ENCODE results near the gene VPS33A.

VPS33A gene

GRCh38 chr12:122228092-122228491 is 38.2 kb downstream of the VPS33A start:
- Histone ChIP-seq H3K27me3 (ENCODE audit: control insufficient read depth in 1 of 2, insufficient read depth in 2 of 2, low read length in 2 of 2) (no peaks in the 10 kb centered on the region), H3K36me3 (ENCODE audit: control insufficient read depth in 2 of 2, insufficient read depth in 2 of 2, low read length in 2 of 2) (peaks cover 14 to 25% of the 10 kb centered on the region in 2 donors), H3K4me3 (ENCODE audit: low read length in 2 of 2) (no peak overlapping the region), H3K4me1 (ENCODE audit: control insufficient read depth, insufficient read depth, low read length) (peaks cover 23% of the 10 kb centered on the region), H3K9ac (ENCODE audit: low read length in 2 of 2) (no peak overlapping the region), H3K9me3 (ENCODE audit: control insufficient read depth in 2 of 2, low read length in 2 of 2) (no peaks in the 10 kb centered on the region), H3K27ac (ENCODE audit: low read length) (no peak overlapping the region)

- peaks cover 23% of the 10 kb centered on the region for H3K4me1 ChIP-seq (ENCODE audit: control insufficient read depth, insufficient read depth, low read length)
- H3K27ac ChIP-seq (ENCODE audit: low read length): peak overlapping the region; percentile 55
- no peaks in the 10 kb centered on the region for H3K27me3 ChIP-seq (ENCODE audit: control insufficient read depth in 1 of 2, insufficient read depth in 2 of 2, low read length in 2 of 2)
- no peak overlapping the region for H3K4me3 ChIP-seq (ENCODE audit: low read length in 2 of 2)
- H3K36me3 ChIP-seq (ENCODE audit: control insufficient read depth in 2 of 2, insufficient read depth in 2 of 2, low read length in 2 of 2): peaks cover 17 to 23% of the 10 kb centered on the region in 2 donors
- no peak overlapping the region for H3K9ac ChIP-seq (ENCODE audit: low read length in 2 of 2)
- H3K9me3 ChIP-seq (ENCODE audit: control insufficient read depth in 2 of 2, low read length in 2 of 2): no peaks in the 10 kb centered on the region
Measured at GRCh38 chr12:122227341-122227740, 39.0 kb downstream of the VPS33A start.

DNA sequence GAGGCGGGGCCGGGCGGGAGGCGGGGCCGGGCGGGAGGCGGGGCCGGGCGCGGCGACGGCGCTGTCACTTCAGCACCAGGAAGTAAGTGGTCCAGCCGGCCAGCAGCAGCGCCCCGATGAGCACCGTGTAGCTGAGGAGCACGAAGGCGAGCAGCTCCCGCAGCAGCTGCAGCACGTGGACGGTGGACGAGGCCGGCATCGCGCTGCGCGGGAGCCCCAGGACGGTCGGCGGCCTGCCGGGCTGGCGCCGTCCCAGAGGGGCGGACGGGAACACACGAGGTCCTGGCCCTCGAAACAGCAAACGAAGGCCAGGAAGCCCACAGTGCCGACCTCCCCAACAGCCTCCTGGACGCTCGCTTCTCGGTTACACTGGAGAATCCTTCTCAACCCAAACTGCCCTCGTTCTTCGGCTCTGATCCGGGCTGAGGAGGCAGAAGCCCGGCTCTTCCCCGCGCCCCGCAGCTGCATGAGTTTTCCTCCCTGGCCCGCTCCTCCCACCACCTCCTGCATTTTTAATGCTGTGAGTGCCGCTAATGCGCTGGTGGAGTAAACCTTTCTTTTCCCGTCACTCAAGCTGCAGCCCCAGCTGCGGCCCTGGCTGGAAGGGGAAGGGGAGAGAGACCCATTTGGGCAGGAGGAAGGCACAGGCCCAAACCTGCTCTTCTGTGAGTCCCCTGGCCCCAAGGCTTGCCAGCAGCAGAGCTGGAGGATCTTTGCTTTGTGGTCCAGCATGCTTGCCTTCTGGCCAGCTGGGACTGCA is 39.7 kb downstream of the VPS33A start:
- Histone ChIP-seq H3K9me3 (ENCODE audit: control insufficient read depth in 2 of 2, low read length in 2 of 2) (no peaks in the 10 kb centered on the region), H3K36me3 (ENCODE audit: control insufficient read depth in 2 of 2, insufficient read depth in 2 of 2, low read length in 2 of 2) (peaks cover 15 to 24% of the 10 kb centered on the region in 2 donors), H3K4me1 (ENCODE audit: control insufficient read depth, insufficient read depth, low read length) (peaks cover 23% of the 10 kb centered on the region), H3K4me3 (ENCODE audit: low read length in 2 of 2) (peak overlapping the region; percentile 67 to 76), H3K27ac (ENCODE audit: low read length) (peak overlapping the region; percentile 55), H3K27me3 (ENCODE audit: control insufficient read depth in 1 of 2, insufficient read depth in 2 of 2, low read length in 2 of 2) (no peaks in the 10 kb centered on the region), H3K9ac (ENCODE audit: low read length in 2 of 2) (no peak overlapping the region)

- peaks cover 23% of the 10 kb centered on the region for H3K4me1 ChIP-seq (ENCODE audit: control insufficient read depth, insufficient read depth, low read length)
- no peaks in the 10 kb centered on the region for H3K9me3 ChIP-seq (ENCODE audit: control insufficient read depth in 2 of 2, low read length in 2 of 2)
- peak within 1 kb of the TSS; percentile 94 for H3K27ac ChIP-seq (ENCODE audit: low read length)
- peaks cover 14 to 24% of the 10 kb centered on the region in 2 donors for H3K36me3 ChIP-seq (ENCODE audit: control insufficient read depth in 2 of 2, insufficient read depth in 2 of 2, low read length in 2 of 2)
- H3K9ac ChIP-seq (ENCODE audit: low read length in 2 of 2): peak within 1 kb of the TSS; percentile 93 to 94
- H3K4me3 ChIP-seq (ENCODE audit: low read length in 2 of 2): peak within 1 kb of the TSS; percentile 88 to 93
- H3K27me3 ChIP-seq (ENCODE audit: control insufficient read depth in 1 of 2, insufficient read depth in 2 of 2, low read length in 2 of 2): no peaks in the 10 kb centered on the region
Measured at GRCh38 chr12:122225683-122226365, 40.5 kb downstream of the VPS33A start, which contains the start of gene DIABLO. Gene DIABLO (minus strand): TSS chr12:122226052. CDS start chr12:122226014, 38 bp downstream.

- peaks cover 42 to 49% of the 10 kb centered on the region in 2 donors for H3K36me3 ChIP-seq (ENCODE audit: control insufficient read depth in 2 of 2, insufficient read depth in 2 of 2, low read length in 2 of 2)
- no peaks in the 10 kb centered on the region for H3K9me3 ChIP-seq (ENCODE audit: control insufficient read depth in 2 of 2, low read length in 2 of 2)
- H3K27me3 ChIP-seq (ENCODE audit: control insufficient read depth in 1 of 2, insufficient read depth in 2 of 2, low read length in 2 of 2): no peaks in the 10 kb centered on the region
- H3K4me1 ChIP-seq (ENCODE audit: control insufficient read depth, insufficient read depth, low read length): no peaks in the 10 kb centered on the region
- H3K4me3 ChIP-seq (ENCODE audit: low read length in 2 of 2): no peak overlapping the region
- H3K27ac ChIP-seq (ENCODE audit: low read length): no peak overlapping the region
- H3K9ac ChIP-seq (ENCODE audit: low read length in 2 of 2): no peak overlapping the region
Measured at GRCh38 chr12:122216445-122216844, 49.8 kb downstream of the VPS33A start.

DNA sequence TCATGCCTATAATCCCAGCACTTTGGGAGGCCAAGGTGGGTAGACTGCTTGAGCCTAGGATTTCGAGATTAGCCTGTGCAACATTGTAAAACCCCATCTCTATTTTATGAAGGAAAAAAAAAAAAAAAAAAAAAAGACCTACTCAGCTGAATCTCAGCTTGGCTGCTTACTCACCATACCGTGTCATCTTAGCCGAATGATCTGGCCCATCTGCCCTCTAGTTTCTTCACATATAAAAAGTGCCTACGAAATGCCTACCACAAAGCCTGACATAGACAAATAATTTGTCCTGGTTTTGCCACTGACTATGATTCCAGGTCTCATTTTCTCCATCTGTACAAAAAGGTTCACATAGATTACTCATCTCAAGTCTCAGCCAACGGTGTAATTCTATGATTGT is 50.5 kb downstream of the VPS33A start:
- no peaks in the 10 kb centered on the region for H3K27me3 ChIP-seq (ENCODE audit: control insufficient read depth in 1 of 2, insufficient read depth in 2 of 2, low read length in 2 of 2)
- no peaks in the 10 kb centered on the region for H3K9me3 ChIP-seq (ENCODE audit: control insufficient read depth in 2 of 2, low read length in 2 of 2)
- peaks cover 43 to 45% of the 10 kb centered on the region in 2 donors for H3K36me3 ChIP-seq (ENCODE audit: control insufficient read depth in 2 of 2, insufficient read depth in 2 of 2, low read length in 2 of 2)

GRCh38 chr12:122208073-122208820 is 58.0 kb downstream of the VPS33A start:
- Histone ChIP-seq H3K27me3 (ENCODE audit: control insufficient read depth in 1 of 2, insufficient read depth in 2 of 2, low read length in 2 of 2) (peaks cover 8 to 24% of the 10 kb centered on the region in 2 donors), H3K4me1 (ENCODE audit: control insufficient read depth, insufficient read depth, low read length) (peaks cover 10% of the 10 kb centered on the region), H3K9ac (ENCODE audit: low read length in 2 of 2) (no peak overlapping the region), H3K36me3 (ENCODE audit: control insufficient read depth in 2 of 2, insufficient read depth in 2 of 2, low read length in 2 of 2) (peaks cover 33 to 40% of the 10 kb centered on the region in 2 donors), H3K4me3 (ENCODE audit: low read length in 2 of 2) (no peak overlapping the region), H3K27ac (ENCODE audit: low read length) (no peak overlapping the region), H3K9me3 (ENCODE audit: control insufficient read depth in 2 of 2, low read length in 2 of 2) (no peaks in the 10 kb centered on the region)

More for the DNA sequence above, 50.5 kb downstream of the VPS33A start:
- Histone ChIP-seq H3K27ac (ENCODE audit: low read length) (no peak overlapping the region), H3K9ac (ENCODE audit: low read length in 2 of 2) (no peak overlapping the region), H3K4me1 (ENCODE audit: control insufficient read depth, insufficient read depth, low read length) (no peaks in the 10 kb centered on the region), H3K4me3 (ENCODE audit: low read length in 2 of 2) (no peak overlapping the region)

DNA sequence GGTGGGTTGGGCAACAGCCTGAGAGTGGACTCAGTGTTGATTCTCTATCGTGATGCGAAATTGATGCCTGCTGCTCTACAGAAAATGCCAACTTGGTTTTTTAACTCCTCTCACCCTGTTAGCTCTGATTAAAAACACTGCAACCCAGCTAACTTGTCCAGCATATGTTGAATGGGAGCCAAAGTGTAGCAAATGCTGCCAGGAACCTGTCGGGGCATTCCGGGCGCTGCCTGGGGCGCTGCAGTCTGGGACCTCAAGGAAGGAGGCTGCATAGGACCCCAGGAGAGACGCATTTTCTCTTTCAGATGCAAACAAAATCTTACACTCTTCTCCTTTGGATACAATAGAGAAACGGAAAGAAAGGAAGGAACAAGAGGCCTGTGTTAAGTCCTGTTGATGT is 58.9 kb downstream of the VPS33A start:
- H3K36me3 ChIP-seq (ENCODE audit: control insufficient read depth in 2 of 2, insufficient read depth in 2 of 2, low read length in 2 of 2): peaks cover 28 to 35% of the 10 kb centered on the region in 2 donors
- no peak overlapping the region for H3K4me3 ChIP-seq (ENCODE audit: low read length in 2 of 2)
- H3K27ac ChIP-seq (ENCODE audit: low read length): no peak overlapping the region
- H3K27me3 ChIP-seq (ENCODE audit: control insufficient read depth in 1 of 2, insufficient read depth in 2 of 2, low read length in 2 of 2): peaks cover 16 to 32% of the 10 kb centered on the region in 2 donors
- no peak overlapping the region for H3K9ac ChIP-seq (ENCODE audit: low read length in 2 of 2)
- H3K4me1 ChIP-seq (ENCODE audit: control insufficient read depth, insufficient read depth, low read length): peaks cover 14% of the 10 kb centered on the region
- H3K9me3 ChIP-seq (ENCODE audit: control insufficient read depth in 2 of 2, low read length in 2 of 2): no peaks in the 10 kb centered on the region

- Histone ChIP-seq H3K27me3 (ENCODE audit: control insufficient read depth in 1 of 2, insufficient read depth in 2 of 2, low read length in 2 of 2) (peaks cover 16 to 33% of the 10 kb centered on the region in 2 donors), H3K36me3 (ENCODE audit: control insufficient read depth in 2 of 2, insufficient read depth in 2 of 2, low read length in 2 of 2) (peaks cover 24 to 35% of the 10 kb centered on the region in 2 donors)
Measured at GRCh38 chr12:122206976-122207375, 59.3 kb downstream of the VPS33A start.

GRCh38 chr12:122206111-122206881 is 60.0 kb downstream of the VPS33A start:
- Histone ChIP-seq H3K36me3 (ENCODE audit: control insufficient read depth in 2 of 2, insufficient read depth in 2 of 2, low read length in 2 of 2) (peaks cover 23 to 32% of the 10 kb centered on the region in 2 donors), H3K27me3 (ENCODE audit: control insufficient read depth in 1 of 2, insufficient read depth in 2 of 2, low read length in 2 of 2) (peaks cover 22 to 38% of the 10 kb centered on the region in 2 donors), H3K4me3 (ENCODE audit: low read length in 2 of 2) (no peak overlapping the region), H3K9me3 (ENCODE audit: control insufficient read depth in 2 of 2, low read length in 2 of 2) (no peaks in the 10 kb centered on the region), H3K27ac (ENCODE audit: low read length) (no peak overlapping the region), H3K9ac (ENCODE audit: low read length in 2 of 2) (no peak overlapping the region), H3K4me1 (ENCODE audit: control insufficient read depth, insufficient read depth, low read length) (peaks cover 14% of the 10 kb centered on the region)

More at GRCh38 chr12:122206976-122207375, 59.3 kb downstream of the VPS33A start:
- Histone ChIP-seq H3K4me3 (ENCODE audit: low read length in 2 of 2) (no peak overlapping the region), H3K27ac (ENCODE audit: low read length) (no peak overlapping the region), H3K9me3 (ENCODE audit: control insufficient read depth in 2 of 2, low read length in 2 of 2) (no peaks in the 10 kb centered on the region), H3K4me1 (ENCODE audit: control insufficient read depth, insufficient read depth, low read length) (peaks cover 14% of the 10 kb centered on the region), H3K9ac (ENCODE audit: low read length in 2 of 2) (no peak overlapping the region)
